Measurements from ENCODE around the gene TMEM263.

The TMEM263 gene

GRCh38 chr12:107012736-107013425, 57.2 kb downstream of the TMEM263 start:
- TF ChIP-seq, protein P1, sequence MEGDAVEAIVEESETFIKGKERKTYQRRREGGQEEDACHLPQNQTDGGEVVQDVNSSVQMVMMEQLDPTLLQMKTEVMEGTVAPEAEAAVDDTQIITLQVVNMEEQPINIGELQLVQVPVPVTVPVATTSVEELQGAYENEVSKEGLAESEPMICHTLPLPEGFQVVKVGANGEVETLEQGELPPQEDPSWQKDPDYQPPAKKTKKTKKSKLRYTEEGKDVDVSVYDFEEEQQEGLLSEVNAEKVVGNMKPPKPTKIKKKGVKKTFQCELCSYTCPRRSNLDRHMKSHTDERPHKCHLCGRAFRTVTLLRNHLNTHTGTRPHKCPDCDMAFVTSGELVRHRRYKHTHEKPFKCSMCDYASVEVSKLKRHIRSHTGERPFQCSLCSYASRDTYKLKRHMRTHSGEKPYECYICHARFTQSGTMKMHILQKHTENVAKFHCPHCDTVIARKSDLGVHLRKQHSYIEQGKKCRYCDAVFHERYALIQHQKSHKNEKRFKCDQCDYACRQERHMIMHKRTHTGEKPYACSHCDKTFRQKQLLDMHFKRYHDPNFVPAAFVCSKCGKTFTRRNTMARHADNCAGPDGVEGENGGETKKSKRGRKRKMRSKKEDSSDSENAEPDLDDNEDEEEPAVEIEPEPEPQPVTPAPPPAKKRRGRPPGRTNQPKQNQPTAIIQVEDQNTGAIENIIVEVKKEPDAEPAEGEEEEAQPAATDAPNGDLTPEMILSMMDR (IDR thresholded peaks at IDR 0.05; ENCODE audit: low read depth, low read length): no peak
- no peak for DNase-seq (ENCODE audit: low read depth, low spot score)
- no peak overlapping the region for H3K4me3 ChIP-seq (ENCODE audit: low read depth, low read length)
- in situ Hi-C loops (cut with HindIII; ENCODE audit: low sequenced_read_pairs): no loop called here

- H3K4me3 ChIP-seq (ENCODE audit: low read depth, low read length): no peak overlapping the region
- no peak for DNase-seq (ENCODE audit: low read depth, low spot score)
- in situ Hi-C loops (cut with HindIII; ENCODE audit: low sequenced_read_pairs): no loop called here
- TF ChIP-seq, protein P1 (IDR thresholded peaks at IDR 0.05; ENCODE audit: low read depth, low read length): peak; percentile 8
These were observed 58.3 kb downstream of the TMEM263 start for GRCh38 chr12:107014055-107014454.

DNA sequence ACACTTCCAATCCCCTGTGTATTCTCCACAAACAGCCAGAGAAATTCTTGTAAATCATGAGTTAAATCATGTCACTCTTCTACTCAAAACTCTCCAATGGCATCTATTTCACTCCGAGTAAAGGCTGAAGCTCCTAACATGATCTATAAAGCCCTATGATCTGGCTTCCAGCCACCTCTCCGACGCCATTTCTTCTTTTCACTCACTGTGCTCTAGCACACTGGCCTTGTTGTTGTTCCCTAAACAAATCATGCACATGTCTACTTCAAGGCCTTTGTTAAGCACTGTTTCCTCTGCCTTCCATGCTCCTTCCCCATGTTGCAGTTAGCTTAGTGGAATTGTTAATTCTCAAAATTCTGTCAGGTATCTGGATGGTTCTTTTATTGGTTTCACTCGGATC, 61.3 kb downstream of the TMEM263 start:
- H3K4me3 ChIP-seq (ENCODE audit: low read depth, low read length): no peak overlapping the region
- in situ Hi-C loops (cut with HindIII; ENCODE audit: low sequenced_read_pairs): no loop called here
- TF ChIP-seq, protein P1 (IDR thresholded peaks at IDR 0.05; ENCODE audit: low read depth, low read length): no peak
- DNase-seq (ENCODE audit: low read depth, low spot score): no peak

DNA sequence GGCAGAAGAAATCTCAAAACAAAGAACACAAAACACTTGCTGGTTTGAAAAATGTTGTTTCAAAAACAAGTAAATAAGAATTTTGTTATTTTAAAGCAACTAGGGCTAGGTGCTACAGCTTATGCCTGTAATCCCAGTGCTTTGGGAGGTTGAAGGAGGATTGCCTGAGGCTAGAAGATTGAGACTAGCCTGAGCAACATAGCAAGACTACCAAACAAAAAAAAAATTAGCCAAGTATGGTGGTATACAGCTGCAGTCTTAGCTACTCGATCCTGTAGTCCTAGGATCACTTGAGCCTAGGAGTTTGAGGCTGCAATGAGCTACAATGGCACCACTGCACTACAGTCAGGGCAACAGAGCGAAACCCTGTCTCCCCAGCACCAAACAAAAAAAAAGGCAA, 63.8 kb downstream of the TMEM263 start:
- TF ChIP-seq, protein P1 (IDR thresholded peaks at IDR 0.05; ENCODE audit: low read depth, low read length): no peak
- no peak overlapping the region for H3K4me3 ChIP-seq (ENCODE audit: low read depth, low read length)
- DNase-seq (ENCODE audit: low read depth, low spot score): no peak
- in situ Hi-C loops (cut with HindIII; ENCODE audit: low sequenced_read_pairs): no loop called here
